Measurements from ENCODE around the gene STIM2. TPM values are rescaled to one million over a fixed set of nuclear protein-coding genes. Genes with fewer than 3 reads are reported as not detected.

Gene STIM2
- 9.6 and 14.7 TPM in 2 replicates for total RNA-seq

DNA sequence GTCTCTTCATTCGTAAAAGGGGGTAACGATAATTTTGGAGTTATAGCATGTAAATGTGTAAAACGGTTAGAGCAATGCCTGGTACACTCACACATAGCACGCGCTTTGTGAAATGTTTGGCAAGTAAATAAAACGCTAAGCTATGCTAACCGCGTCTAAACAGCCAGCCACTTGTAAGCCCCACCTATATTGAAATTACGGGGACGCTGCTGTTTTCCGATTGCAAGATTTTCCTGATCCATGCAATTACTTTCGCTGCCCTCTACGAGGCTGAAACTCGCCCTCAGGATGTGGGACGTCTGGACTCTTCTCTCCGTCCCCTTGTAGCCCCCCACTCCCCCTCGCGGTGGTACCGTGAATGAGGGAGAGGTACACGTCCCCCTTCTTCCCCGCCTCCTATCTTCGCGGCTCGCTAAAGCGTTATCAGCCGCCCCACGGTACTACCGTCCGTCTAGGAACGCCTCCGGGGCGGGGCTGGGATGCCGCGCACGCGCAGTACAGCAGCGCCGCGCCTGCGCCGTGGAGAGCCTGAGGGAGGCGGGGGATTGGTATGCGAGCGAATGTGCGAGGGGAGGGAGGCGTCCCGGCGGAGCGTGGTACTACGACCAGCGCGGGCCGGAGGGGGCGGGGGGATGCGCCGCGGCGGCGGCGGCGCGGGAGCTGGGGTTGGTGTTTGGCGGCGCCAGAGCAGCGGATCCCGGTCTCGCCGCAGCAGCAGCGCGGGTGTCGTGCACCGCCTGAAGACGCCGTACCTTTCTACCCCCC lies at the start of gene STIM2:
STIM2 (plus strand) TSS at position 685 of the 765 bp plus-strand sequence.

Measured in subcutaneous preadipocyte (primary cell).